AG10803 (cell line): ENCODE data around the gene HMX1.

Experiments used
- DNase-seq: peaks from one replicate; pipeline ENCODE4 v3.0.0; 2010; ENCODE audit warnings: low read depth
- H3K4me3 ChIP-seq: 2 replicates; pipeline ENCODE4 v1.5.1; 2011; ENCODE audit warnings: mild to moderate bottlenecking, low read length, control low read depth
- TF ChIP-seq, protein P1 (sequence below): conservative IDR thresholded peaks from 2 replicates; pipeline ENCODE4 v1.5.1; 2011; ENCODE audit warnings: mild to moderate bottlenecking, low read length, control low read depth, inconsistent platforms

Gene HMX1

DNA sequence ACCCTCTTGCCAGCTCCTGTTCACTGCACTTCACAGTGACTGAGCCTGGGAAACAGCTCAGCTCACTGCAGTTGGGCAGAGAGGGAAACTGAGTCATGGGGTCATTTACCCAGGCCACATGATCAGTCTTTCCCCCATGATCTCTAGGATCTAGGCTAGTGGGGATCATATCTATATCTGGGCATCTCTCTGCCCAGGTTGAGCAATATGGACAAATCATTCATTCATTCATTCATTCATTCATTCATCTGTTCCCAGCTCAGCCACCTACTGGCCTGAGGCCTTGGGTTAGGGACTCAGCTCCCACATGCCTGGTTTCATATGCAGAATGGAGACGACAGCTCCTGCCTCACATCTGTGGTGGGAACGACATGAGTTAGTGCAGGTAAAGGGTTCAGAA is 45.3 kb upstream of the HMX1 start:
- DNase-seq = no peak
- TF ChIP-seq, protein P1, sequence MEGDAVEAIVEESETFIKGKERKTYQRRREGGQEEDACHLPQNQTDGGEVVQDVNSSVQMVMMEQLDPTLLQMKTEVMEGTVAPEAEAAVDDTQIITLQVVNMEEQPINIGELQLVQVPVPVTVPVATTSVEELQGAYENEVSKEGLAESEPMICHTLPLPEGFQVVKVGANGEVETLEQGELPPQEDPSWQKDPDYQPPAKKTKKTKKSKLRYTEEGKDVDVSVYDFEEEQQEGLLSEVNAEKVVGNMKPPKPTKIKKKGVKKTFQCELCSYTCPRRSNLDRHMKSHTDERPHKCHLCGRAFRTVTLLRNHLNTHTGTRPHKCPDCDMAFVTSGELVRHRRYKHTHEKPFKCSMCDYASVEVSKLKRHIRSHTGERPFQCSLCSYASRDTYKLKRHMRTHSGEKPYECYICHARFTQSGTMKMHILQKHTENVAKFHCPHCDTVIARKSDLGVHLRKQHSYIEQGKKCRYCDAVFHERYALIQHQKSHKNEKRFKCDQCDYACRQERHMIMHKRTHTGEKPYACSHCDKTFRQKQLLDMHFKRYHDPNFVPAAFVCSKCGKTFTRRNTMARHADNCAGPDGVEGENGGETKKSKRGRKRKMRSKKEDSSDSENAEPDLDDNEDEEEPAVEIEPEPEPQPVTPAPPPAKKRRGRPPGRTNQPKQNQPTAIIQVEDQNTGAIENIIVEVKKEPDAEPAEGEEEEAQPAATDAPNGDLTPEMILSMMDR = no peak
- H3K4me3 ChIP-seq = no peak overlapping the region

DNA sequence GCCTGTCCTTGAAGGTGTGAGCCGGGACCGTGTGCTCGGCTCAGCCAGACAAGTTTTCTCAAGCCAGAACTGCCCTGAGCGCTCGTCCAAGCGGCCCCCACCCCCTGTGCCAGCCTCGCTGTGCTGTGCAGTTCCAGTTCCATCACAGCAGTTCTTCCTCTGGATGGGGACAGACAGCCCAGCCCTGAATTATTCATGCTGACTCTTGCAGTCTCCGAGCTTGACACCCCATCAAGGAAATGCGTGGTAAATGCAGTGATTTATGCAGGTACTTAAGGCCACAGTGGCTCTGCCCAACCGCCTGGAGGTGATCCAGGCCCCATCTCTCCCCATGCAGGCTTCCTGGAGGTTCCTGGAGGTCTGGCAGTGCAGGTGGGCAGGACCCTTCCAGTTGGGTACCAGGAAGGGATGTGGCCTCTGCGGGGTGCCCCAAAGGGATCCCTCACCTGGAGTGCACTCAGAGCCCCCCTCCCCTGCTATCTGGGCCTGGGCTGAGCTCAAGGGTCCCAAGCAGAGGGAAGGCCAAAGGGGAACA is 44.8 kb upstream of the HMX1 start:
- DNase-seq = no peak
- TF ChIP-seq, protein P1 = no peak
- no peak overlapping the region for H3K4me3 ChIP-seq

DNA sequence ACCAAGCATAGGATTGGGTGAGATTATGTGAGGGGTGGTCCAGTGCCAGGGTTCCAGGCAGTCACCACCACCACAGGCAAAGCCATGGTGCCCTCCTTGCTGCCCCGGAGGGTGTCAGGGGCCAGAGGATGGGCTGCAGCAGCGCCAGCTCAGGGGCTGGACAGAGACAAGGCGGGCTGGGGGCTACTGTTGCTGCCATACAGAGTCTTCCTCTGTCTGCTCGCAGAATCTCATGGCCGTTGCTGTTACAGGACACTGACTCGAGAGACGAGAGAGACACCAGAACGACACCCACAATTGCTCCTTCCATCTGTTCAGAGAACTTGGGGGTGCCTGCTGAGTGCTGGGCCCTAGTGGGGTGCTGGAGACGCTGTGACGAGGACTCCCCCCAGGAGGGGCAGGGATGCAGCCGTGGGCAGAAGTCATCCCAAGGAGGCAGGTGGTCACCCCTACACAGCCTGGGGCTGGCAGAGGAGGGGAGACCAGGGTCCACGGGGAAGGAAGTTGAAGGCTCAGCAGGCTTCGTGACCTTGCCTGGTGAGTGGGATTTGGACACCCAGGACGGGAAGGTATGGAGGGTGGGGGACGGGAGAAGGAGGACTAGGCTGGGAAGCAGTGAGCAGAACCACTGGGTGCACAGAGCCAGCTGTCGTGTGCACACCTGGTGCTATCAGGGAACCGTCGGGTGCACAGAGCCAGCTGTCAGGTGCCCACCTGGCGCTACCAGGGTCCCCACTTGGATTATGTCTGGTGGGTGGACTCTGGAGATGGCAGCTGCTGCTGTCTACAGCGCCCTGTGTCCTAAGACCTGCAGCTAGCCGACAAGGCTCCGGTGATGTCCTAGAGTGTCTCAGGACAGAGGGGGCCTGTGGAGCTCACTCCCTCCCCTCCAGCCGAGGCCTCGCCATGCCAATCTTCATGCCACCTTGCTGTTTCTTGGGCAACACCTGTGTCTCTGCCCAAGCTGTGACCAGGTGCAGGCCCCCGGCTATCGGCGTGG is 43.9 kb upstream of the HMX1 start:
- TF ChIP-seq, protein P1 = no peak
- H3K4me3 ChIP-seq = no peak overlapping the region
- no peak for DNase-seq

DNA sequence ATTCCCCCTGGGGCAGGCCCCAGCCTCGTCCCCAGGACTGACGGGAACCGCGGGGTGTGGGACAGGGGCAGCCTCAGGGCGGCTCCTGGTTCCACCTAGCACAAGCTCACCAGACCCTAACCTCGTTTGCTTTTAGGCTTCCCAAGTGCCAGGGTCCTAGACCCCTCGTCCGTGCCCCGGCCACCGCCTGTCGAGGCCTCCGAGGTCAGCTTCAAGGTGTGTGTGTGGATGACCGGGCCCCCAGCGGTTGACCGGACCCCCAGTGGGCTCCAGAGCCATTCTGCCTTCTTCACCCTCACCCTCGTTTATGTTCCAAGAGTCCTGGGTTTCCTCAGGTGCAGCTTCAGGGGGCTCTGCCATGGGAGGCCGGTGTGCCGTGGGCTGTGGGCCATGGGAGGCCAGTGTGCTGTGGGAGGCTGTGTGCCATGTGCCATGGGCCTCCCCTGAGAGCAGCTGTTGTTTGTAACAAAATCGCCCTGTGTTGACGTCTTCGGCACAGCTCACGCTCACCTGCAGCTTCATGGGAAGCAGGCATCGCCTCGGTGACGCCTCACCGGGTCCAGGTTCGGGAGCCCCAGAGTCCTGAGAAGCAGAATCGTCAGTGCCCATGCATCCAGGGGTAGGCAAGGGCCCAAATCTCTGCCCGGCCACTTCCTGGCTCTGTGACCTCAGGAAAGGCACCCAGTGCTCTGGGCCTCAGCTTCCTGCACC is 43.0 kb upstream of the HMX1 start:
- no peak overlapping the region for H3K4me3 ChIP-seq
- TF ChIP-seq, protein P1 = no peak
- DNase-seq = no peak

DNA sequence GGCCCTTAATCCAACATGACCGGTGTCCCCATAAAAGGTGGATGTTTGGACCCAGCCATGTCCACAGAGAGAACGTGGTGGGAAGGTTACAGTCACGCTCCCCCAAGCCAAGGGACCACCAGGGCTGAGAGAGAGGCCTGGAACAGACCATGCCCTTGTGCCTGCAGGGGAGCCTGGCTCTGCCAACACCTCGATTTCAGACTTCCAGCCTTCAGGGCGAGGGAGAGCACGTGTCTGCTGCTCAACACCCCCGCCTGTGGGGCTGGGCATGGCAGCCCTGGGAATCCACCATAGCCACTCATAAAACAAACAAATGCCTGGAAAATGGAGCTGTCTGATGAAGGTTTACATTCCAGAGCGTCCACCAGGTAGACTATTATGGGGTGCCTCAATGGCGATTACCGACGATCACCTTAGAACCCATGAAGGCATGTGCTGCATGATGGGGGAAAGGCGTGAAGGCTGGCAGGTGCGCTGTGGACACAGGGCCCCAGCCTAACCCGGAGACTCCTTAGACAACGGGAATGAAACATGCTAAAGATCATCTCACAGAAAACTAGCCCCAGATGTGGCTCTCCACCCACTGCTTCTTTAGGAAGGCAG is 42.3 kb upstream of the HMX1 start:
- no peak overlapping the region for H3K4me3 ChIP-seq
- TF ChIP-seq, protein P1 = no peak
- DNase-seq = no peak

DNA sequence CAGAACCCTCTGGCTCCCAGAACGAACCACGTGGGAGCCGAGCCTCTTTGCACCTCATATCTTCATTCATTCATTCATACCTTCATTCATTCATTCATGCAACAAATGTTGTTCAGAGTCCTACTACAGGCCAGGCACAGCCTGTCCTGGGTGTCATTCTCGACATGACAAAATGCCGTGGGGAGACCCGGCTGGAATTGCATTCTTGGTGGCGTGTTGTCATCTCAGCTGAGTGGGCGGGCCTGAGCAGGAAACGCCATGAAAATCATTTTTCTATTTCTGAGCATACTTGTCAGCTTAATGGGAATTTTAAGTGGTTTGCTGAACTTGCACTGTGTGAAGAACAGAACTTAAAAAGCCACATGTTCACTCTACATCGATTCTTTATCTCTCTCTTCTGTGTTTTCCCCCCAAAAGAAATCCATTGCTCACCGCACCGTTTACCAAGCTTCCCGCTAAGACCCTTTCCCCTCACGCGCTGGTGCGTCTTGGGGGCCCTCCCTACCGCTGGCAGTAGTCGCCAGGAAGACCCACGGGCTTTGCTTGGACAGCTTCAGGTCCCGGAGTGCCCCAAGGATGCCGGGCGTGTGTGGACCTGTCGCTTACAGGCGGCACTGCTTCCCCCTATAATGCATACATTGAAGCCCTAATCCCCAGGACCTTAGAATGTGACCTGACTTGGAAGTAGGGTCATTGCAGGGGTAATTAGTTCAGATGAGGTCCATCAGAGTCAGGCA is 41.6 kb upstream of the HMX1 start:
- no peak for DNase-seq
- no peak overlapping the region for H3K4me3 ChIP-seq
- TF ChIP-seq, protein P1 = no peak
